ENCODE data around the gene OR6C3.

GRCh38 chr12:55372521-55372920 lies 42.0 kb downstream of the OR6C3 start:
- no peak for TF ChIP-seq CTCF (conservative IDR thresholded peaks at IDR 0.05)
- TF ChIP-seq ZFX (IDR thresholded peaks at IDR 0.05), result no peak

Data from C4-2B (cell line).